ENCODE measurements around the gene HEPACAM. TPM values are rescaled to one million over a fixed set of nuclear protein-coding genes. Genes with fewer than 3 reads are reported as not detected.

Gene HEPACAM
- total RNA-seq, 2 donors from 2014 or later = not detected

GRCh38 chr11:124946735-124947141 lies 10.9 kb upstream of the HEPACAM start:
- no peaks in the 10 kb centered on the region for H3K4me1 Mint-ChIP-seq
- H3K27me3 Mint-ChIP-seq (ENCODE audit: insufficient read depth) = peaks cover 48% of the 10 kb centered on the region
- Histone ChIP-seq H3K4me1 (ENCODE audit: control insufficient read depth, insufficient read depth, low read length) (no peaks in the 10 kb centered on the region), H3K36me3 (ENCODE audit: control insufficient read depth, insufficient read depth, low read length) (no peaks in the 10 kb centered on the region), H3K9ac (ENCODE audit: extremely low read depth, low read length, poor library complexity, severe bottlenecking) (no peak overlapping the region), H3K4me3 (ENCODE audit: low read length) (no peak overlapping the region), H3K9me3 (ENCODE audit: control insufficient read depth, low read length) (no peaks in the 10 kb centered on the region), H3K27me3 (ENCODE audit: control insufficient read depth, insufficient read depth, low read length, poor library complexity, severe bottlenecking) (peaks cover 44% of the 10 kb centered on the region), H3K27ac (ENCODE audit: low read depth, low read length) (no peak overlapping the region)
- WGBS, 2 experiments (ENCODE audit: insufficient coverage in 1 of 2, insufficient read length in 1 of 2) = 94% methylated on average over 2 of the region's 2 CpGs; no CpG with 5 or more reads in 1 of the 2 experiments
- DNase-seq = no peak
- H3K9me3 Mint-ChIP-seq = peaks cover 2% of the 10 kb centered on the region
- no peak overlapping the region for H3K27ac Mint-ChIP-seq
- H3K36me3 Mint-ChIP-seq (ENCODE audit: low read depth) = no peaks in the 10 kb centered on the region
- TF ChIP-seq CTCF (conservative IDR thresholded peaks at IDR 0.05) = no peak
- no peak overlapping the region for H3K4me3 Mint-ChIP-seq

GRCh38 chr11:124945826-124946225 lies 10.0 kb upstream of the HEPACAM start:
- no peaks in the 10 kb centered on the region for H3K4me1 ChIP-seq (ENCODE audit: control insufficient read depth, insufficient read depth, low read length)
- Mint-ChIP-seq H3K27me3 (ENCODE audit: insufficient read depth) (peaks cover 53% of the 10 kb centered on the region), H3K4me1 (no peaks in the 10 kb centered on the region), H3K27ac (no peak overlapping the region), H3K9me3 (peaks cover 2% of the 10 kb centered on the region), H3K36me3 (ENCODE audit: low read depth) (no peaks in the 10 kb centered on the region), H3K4me3 (no peak overlapping the region)
- no peak for TF ChIP-seq CTCF (conservative IDR thresholded peaks at IDR 0.05)
- H3K27me3 ChIP-seq (ENCODE audit: control insufficient read depth, insufficient read depth, low read length, poor library complexity, severe bottlenecking) = peaks cover 40% of the 10 kb centered on the region
- WGBS, 2 experiments (ENCODE audit: insufficient coverage in 1 of 2, insufficient read length in 1 of 2) = 92 to 96% methylated on average over 5 of the region's 6 CpGs
- no peaks in the 10 kb centered on the region for H3K36me3 ChIP-seq (ENCODE audit: control insufficient read depth, insufficient read depth, low read length)
- DNase-seq = no peak
- H3K27ac ChIP-seq (ENCODE audit: low read depth, low read length) = no peak overlapping the region
- H3K9me3 ChIP-seq (ENCODE audit: control insufficient read depth, low read length) = no peaks in the 10 kb centered on the region
- no peak overlapping the region for H3K9ac ChIP-seq (ENCODE audit: extremely low read depth, low read length, poor library complexity, severe bottlenecking)
- no peak overlapping the region for H3K4me3 ChIP-seq (ENCODE audit: low read length)

- DNase-seq = no peak
- Mint-ChIP-seq H3K4me1 (no peaks in the 10 kb centered on the region), H3K9me3 (peaks cover 2% of the 10 kb centered on the region), H3K27me3 (ENCODE audit: insufficient read depth) (peaks cover 53% of the 10 kb centered on the region), H3K4me3 (no peak overlapping the region), H3K27ac (no peak overlapping the region), H3K36me3 (ENCODE audit: low read depth) (no peaks in the 10 kb centered on the region)
- no peaks in the 10 kb centered on the region for H3K9me3 ChIP-seq (ENCODE audit: control insufficient read depth, low read length)
- no peak overlapping the region for H3K4me3 ChIP-seq (ENCODE audit: low read length)
- TF ChIP-seq CTCF (conservative IDR thresholded peaks at IDR 0.05) = no peak
- 95 to 100% methylated on average over 1 to 2 of the region's 3 CpGs for WGBS, 2 experiments (ENCODE audit: insufficient coverage in 1 of 2, insufficient read length in 1 of 2)
- H3K27ac ChIP-seq (ENCODE audit: low read depth, low read length) = no peak overlapping the region
- H3K9ac ChIP-seq (ENCODE audit: extremely low read depth, low read length, poor library complexity, severe bottlenecking) = no peak overlapping the region
- H3K36me3 ChIP-seq (ENCODE audit: control insufficient read depth, insufficient read depth, low read length) = no peaks in the 10 kb centered on the region
- peaks cover 37% of the 10 kb centered on the region for H3K27me3 ChIP-seq (ENCODE audit: control insufficient read depth, insufficient read depth, low read length, poor library complexity, severe bottlenecking)
- H3K4me1 ChIP-seq (ENCODE audit: control insufficient read depth, insufficient read depth, low read length) = no peaks in the 10 kb centered on the region
Observed at GRCh38 chr11:124944565-124944964, 8.7 kb upstream of the HEPACAM start.
